NCI-H2227 treated with DMSO at 0.1 percent for 48 hours (cell line): Measurements from ENCODE around the gene HSF4.

ENCODE experiments used
- DNase-seq: peaks from one replicate; lab custom pipeline; 2025; lab: John Stamatoyannopoulos, UW

The HSF4 gene

DNA sequence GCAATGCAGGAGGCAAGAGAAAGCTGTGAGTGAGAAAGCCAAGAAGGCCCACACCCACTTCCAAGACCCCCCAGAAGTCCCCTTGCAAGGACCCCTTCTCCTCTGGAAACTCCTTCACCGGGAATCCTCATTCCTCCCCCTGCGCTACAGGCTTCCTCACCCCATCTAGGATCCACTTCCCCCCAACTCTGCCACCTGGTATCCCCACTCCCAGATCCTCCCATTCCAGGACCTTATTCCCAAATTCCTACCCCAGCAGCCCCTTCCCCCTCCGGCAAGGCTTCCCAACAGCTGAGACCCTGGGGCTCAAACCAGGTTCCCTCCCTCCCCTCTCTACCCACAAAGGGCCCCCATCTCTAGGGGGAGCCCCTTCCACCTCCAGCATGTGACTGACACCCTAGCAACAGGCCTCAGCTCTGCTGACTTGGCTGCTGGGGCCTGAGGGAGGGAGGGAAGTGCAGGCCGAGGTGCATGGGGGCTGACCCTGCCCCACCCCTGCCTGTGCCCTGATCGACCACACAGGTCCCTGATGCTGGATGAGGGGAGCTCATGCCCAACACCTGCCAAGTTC, 2.1 kb downstream of the HSF4 start:
- no peak for DNase-seq

GRCh38 chr16:67167588-67167987, 3.0 kb downstream of the HSF4 start:
- no peak for DNase-seq

- DNase-seq = no peak
Measured at GRCh38 chr16:67169011-67169451, 4.5 kb downstream of the HSF4 start.

- no peak for DNase-seq
Measured at GRCh38 chr16:67169642-67170167, 5.2 kb downstream of the HSF4 start.

DNA sequence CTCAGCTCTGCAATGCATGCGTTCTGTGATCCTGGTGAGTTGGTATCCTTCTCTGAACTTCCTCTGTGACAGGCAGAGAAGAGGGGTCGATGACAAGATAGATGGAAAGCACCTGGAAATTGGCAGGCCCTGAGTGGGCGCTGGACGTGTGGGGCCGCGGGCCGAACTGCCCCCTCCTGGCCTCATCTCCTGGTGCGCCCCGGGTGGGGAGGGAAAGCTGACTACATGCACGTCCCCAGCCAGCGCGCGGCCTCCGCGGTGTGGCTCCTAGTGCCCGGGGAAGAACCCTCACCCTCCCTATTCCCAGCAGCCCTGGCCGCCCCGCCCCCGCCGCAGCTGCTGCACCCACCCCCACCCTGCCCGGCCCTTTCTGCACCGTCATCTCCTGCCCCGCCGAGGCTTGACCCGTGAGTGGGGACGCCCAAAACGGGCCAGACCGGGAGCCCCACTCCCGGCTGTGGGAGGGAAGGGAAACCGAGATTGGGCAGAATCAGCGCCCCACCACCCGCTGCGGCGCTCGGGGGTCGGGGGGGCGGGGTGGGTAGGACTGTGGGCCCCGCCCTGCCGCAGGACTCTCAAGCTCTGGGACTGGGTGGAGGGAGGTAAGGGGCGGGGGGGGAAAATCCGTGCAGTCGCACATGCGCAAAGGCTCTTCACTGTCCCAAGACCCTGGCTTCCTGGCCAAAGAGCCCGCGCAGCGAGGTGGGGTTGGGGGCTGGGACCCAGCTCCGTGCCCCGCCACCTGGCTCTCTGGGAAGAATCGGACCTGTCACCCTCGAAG, 5.8 kb downstream of the HSF4 start, which contains the start of gene NOL3:
NOL3 (plus strand) TSS at position 371 of the 781 bp plus-strand sequence.
- peak; percentile 79 for DNase-seq

GRCh38 chr16:67170949-67171649, 6.6 kb downstream of the HSF4 start:
- DNase-seq = no peak

GRCh38 chr16:67173323-67173722, 8.8 kb downstream of the HSF4 start:
- DNase-seq = no peak

DNA sequence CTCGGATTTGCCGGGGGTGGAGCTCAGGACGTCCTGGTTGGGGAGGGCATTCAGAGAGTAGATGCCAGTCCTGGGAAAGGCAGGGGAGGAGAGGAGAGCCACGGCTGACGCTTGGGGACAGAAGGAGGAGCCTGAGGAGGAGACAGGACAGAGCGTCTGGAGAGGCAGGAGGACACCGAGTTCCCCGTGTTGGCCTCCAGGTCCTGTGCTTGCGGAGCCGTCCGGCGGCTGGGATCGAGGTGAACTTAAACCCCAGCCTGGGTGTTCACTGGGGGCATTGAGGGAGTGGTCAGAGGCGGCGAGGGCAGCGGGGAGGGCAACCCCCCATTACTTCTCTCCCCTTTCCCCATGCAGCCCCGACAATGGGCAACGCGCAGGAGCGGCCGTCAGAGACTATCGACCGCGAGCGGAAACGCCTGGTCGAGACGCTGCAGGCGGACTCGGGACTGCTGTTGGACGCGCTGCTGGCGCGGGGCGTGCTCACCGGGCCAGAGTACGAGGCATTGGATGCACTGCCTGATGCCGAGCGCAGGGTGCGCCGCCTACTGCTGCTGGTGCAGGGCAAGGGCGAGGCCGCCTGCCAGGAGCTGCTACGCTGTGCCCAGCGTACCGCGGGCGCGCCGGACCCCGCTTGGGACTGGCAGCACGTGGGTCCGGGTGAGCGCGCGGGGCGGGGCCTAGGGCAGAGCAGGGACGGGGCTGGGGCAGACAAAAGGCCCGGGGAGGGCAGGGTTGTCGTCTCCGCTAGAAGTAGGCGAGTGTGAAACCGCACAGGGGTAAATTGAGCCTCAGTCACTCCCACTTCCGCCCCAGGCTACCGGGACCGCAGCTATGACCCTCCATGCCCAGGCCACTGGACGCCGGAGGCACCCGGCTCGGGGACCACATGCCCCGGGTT, 9.5 kb downstream of the HSF4 start:
- peak; percentile 65 for DNase-seq

DNA sequence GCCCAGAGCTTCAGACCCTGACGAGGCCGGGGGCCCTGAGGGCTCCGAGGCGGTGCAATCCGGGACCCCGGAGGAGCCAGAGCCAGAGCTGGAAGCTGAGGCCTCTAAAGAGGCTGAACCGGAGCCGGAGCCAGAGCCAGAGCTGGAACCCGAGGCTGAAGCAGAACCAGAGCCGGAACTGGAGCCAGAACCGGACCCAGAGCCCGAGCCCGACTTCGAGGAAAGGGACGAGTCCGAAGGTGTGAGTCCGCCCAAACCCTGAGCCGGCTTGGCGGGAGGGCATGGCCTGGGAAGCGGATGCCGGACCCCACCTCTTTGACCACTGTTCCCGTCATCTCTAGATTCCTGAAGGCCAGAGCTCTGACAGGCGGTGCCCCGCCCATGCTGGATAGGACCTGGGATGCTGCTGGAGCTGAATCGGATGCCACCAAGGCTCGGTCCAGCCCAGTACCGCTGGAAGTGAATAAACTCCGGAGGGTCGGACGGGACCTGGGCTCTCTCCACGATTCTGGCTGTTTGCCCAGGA, 10.2 kb downstream of the HSF4 start:
- DNase-seq = no peak

DNA sequence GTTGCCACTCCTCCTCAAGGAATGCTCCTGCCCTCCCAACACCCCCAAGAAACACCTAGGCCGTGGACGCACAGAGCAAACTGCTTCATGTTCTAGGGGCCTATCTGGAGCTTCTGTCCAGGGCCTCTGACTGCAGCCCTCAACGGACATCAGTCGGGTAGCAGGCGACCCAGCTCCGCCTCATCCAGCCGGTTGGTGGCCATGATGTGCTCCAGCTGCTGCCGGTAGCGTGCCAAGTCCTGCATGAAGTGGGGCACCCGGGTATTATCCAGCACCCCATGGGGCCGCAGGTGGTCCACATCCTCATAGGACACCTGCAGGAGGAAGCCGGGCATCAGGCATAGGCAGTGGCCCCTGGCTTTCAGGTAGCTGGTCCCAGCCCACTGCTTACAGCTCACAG, 12.1 kb downstream of the HSF4 start:
- DNase-seq = no peak

GRCh38 chr16:67177743-67178699, 13.5 kb downstream of the HSF4 start:
- DNase-seq = no peak

DNA sequence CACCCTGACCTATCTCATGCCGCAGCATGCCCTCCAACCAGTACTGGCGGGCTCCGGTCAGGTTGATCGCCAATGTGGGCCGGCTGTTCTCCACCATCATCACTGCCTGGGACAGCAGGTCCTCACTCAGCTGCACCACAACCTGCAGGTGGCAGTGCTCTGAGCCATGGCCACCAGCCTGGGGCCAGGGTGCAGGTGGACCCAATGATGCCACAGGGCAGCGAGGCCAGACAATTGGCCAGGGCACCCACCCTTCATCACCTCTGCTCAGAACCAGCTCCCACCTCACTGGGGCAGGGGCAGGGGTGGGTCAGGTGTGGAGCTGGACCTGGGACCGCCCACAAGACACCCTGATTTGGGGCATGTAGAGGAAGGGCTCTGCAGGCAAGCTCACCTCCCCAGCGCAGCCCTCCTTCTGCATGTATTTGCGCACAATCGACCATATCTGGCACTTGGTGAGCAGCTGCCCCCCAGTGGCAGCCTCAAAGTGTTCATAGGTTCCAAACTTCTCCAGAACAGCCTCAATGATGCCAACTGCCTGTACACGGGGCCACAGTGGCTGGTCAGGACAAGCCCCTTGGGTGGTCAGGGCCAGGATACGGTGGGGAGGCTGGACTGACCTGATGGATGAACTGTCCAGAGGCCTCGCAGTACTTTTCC, 15.0 kb downstream of the HSF4 start:
- DNase-seq = no peak

DNA sequence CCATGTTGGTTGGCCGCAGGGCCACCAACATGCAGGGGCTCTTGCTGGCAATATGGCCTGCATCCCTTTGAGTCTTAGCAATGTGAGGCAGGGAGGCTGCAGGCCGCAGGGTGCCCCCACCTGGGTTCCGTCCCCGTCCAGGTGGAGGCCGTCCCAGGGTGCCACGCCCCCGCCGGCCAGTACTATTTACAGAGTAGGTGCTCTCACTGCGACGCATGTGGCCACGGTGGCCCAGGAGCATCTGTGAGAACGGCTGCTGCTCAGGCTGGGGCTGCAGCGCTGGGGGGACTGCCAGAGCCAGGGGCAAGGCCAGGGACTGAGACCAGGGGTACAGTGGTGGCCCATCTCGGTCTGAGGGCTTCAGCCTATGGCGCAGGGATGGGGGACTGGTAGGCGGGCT, 15.6 kb downstream of the HSF4 start:
- no peak for DNase-seq

GRCh38 chr16:67181346-67181745, 16.8 kb downstream of the HSF4 start:
- DNase-seq = no peak

- DNase-seq = no peak
Measured at GRCh38 chr16:67182288-67182687, 17.7 kb downstream of the HSF4 start.

GRCh38 chr16:67183284-67183626, 18.7 kb downstream of the HSF4 start:
- DNase-seq = no peak

DNA sequence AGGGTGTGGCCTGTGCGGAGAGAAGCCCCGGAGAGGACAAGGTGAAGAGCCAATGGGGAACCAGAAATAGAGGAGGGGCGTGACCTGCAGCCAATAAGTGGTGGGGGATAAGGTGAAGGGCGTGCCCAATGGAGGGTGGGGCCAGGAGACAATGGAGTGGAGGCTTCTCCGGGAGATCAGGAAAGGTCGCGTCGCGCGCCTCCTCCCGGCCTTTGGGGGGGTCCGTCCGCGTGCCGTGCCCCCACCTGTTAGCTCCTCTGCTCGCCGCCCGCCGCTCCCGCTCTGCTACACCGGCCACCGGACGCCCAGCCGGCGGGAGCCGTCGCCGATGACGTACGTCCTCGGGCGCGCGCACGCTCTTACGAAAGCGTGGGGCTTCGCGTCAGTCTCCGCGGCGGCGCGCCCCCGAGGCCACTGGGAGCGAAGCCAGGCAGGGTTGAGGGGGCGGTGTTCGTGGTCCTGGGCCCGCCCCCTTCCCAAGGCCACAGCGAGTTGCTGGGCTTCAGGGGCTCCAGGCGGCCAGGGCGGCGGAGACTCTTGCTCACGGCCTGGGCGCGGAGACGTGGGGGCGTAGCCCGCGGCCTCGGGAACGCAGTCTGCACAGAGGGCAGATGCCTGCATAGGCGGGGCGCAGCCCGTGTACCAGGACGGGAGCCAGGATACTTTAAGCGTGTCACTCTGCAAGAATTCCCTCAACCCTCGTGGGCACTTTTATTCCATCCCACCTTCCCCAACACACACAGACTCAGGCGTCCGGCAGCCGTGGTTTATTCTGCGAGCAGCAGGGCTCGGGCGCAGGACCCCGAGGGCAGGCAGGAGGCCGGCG, 19.3 kb downstream of the HSF4 start, which contains the start of gene MATCAP1:
MATCAP1 (minus strand) TSS at position 337 of the 826 bp plus-strand sequence. CDS start 3,353 bp downstream, outside the sequence.
- DNase-seq = peak; percentile 95

DNA sequence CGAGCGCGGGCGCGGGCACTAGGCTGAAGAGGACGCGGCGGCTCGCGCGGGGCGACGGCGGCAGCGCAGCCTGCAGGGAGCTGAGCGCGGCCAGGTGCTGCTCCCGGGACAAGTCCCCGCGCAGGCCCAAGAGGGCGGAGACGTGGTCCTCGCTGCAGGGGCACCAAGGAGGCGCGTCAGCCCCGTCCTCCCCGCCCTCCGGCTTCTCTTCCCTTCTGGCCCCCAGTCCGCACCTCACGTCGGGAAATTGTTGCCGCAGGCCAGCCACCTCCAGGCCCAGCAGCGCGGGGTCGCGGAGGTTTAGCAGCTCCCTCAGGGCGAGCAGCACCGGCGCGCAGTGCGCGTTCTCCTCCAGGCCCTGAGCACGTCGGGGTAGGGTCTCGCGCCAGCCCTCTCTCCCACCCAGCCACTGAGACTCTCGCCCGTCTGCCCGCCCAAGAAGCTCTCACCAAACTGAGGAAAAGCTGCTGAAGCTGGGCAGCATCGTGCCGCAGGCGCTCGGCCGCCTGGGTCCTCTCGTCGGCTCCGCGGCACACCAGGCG, 20.0 kb downstream of the HSF4 start:
- no peak for DNase-seq
